Measurements from ENCODE around the gene PLEKHA6. TPM values are rescaled to one million over a fixed set of nuclear protein-coding genes. Genes with fewer than 3 reads are reported as not detected.

The PLEKHA6 gene
- total RNA-seq, 1 donor, result 3.9 TPM

GRCh38 chr1:204201348-204202040 is 158.2 kb downstream of the PLEKHA6 start:
- no peak for DNase-seq (ENCODE audit: low read depth)
- TF ChIP-seq, protein P1, sequence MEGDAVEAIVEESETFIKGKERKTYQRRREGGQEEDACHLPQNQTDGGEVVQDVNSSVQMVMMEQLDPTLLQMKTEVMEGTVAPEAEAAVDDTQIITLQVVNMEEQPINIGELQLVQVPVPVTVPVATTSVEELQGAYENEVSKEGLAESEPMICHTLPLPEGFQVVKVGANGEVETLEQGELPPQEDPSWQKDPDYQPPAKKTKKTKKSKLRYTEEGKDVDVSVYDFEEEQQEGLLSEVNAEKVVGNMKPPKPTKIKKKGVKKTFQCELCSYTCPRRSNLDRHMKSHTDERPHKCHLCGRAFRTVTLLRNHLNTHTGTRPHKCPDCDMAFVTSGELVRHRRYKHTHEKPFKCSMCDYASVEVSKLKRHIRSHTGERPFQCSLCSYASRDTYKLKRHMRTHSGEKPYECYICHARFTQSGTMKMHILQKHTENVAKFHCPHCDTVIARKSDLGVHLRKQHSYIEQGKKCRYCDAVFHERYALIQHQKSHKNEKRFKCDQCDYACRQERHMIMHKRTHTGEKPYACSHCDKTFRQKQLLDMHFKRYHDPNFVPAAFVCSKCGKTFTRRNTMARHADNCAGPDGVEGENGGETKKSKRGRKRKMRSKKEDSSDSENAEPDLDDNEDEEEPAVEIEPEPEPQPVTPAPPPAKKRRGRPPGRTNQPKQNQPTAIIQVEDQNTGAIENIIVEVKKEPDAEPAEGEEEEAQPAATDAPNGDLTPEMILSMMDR (IDR thresholded peaks at IDR 0.05; ENCODE audit: insufficient read depth, low read depth, low read length), result no peak
- H3K4me3 ChIP-seq (ENCODE audit: low read depth, low read length), result no peak overlapping the region

- TF ChIP-seq, protein P1 (IDR thresholded peaks at IDR 0.05; ENCODE audit: insufficient read depth, low read depth, low read length), result no peak
- DNase-seq (ENCODE audit: low read depth), result no peak
- no peak overlapping the region for H3K4me3 ChIP-seq (ENCODE audit: low read depth, low read length)
Observed at GRCh38 chr1:204199579-204199978, 160.2 kb downstream of the PLEKHA6 start.

- TF ChIP-seq, protein P1 (IDR thresholded peaks at IDR 0.05; ENCODE audit: insufficient read depth, low read depth, low read length), result no peak
- no peak overlapping the region for H3K4me3 ChIP-seq (ENCODE audit: low read depth, low read length)
- peak; percentile 49 for DNase-seq (ENCODE audit: low read depth)
Observed at GRCh38 chr1:204198348-204199340, 161.1 kb downstream of the PLEKHA6 start.

- no peak for DNase-seq (ENCODE audit: low read depth)
- TF ChIP-seq, protein P1 (IDR thresholded peaks at IDR 0.05; ENCODE audit: insufficient read depth, low read depth, low read length), result no peak
- H3K4me3 ChIP-seq (ENCODE audit: low read depth, low read length), result no peak overlapping the region
Observed at GRCh38 chr1:204197068-204197467, 162.7 kb downstream of the PLEKHA6 start.

GRCh38 chr1:204196068-204196795 is 163.5 kb downstream of the PLEKHA6 start, which contains the start of gene KISS1:
Gene KISS1 (minus strand): TSS chr1:204196491. CDS start chr1:204192876, 3,615 bp downstream.
- no peak for DNase-seq (ENCODE audit: low read depth)
- H3K4me3 ChIP-seq (ENCODE audit: low read depth, low read length), result no peak within 1 kb of the TSS
- TF ChIP-seq, protein P1 (IDR thresholded peaks at IDR 0.05; ENCODE audit: insufficient read depth, low read depth, low read length), result no peak

DNA sequence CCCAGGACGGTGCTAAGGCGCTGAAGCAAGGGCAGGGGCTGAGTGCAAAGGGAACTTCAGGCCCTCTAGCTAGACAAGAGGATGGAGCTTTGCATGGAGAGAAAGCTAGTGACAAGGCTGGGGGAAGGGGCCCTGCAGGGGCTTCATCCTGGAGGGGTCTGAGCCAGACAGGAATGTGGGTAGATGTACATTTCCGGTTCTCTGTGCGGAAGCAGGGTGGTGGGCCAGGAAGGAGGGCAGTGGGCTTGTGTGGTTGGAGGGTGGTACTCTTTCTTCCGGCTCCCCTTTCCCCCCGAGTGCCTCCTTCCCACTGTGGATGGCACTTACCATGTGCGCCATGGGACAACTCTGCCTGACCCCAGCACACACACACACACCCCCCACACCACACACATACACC is 165.0 kb downstream of the PLEKHA6 start:
- TF ChIP-seq, protein P1 (IDR thresholded peaks at IDR 0.05; ENCODE audit: insufficient read depth, low read depth, low read length), result no peak
- DNase-seq (ENCODE audit: low read depth), result no peak
- H3K4me3 ChIP-seq (ENCODE audit: low read depth, low read length), result no peak overlapping the region

Measured in fibroblast of villous mesenchyme (primary cell).